ENCODE results near the gene SLC25A39.
"Not testable (repeated sequence)": the region's sequence is repeated elsewhere in the genome, so short reads cannot be mapped to it uniquely, and the experiment has no call there.

SLC25A39 gene

GRCh38 chr17:44333371-44333770 is 8.7 kb upstream of the SLC25A39 start:
- no peak for DNase-seq

- peak; percentile 93 to 97 for DNase-seq
Measured at GRCh38 chr17:44331249-44331760, 6.7 kb upstream of the SLC25A39 start.

- DNase-seq: not testable (repeated sequence)
Measured at GRCh38 chr17:44330263-44330662, 5.6 kb upstream of the SLC25A39 start.

- DNase-seq: not testable (repeated sequence)
Measured at GRCh38 chr17:44329516-44329915, 4.9 kb upstream of the SLC25A39 start.

- no peak for DNase-seq
Measured at GRCh38 chr17:44327715-44328449, 3.3 kb upstream of the SLC25A39 start.

GRCh38 chr17:44326861-44327444 is 2.3 kb upstream of the SLC25A39 start:
- DNase-seq: peak; percentile 96 to 99

- DNase-seq: no peak
Measured at GRCh38 chr17:44324092-44324570, 492 bp downstream of the SLC25A39 start.

- DNase-seq: no peak
Measured at GRCh38 chr17:44323359-44324091, 1.1 kb downstream of the SLC25A39 start.

GRCh38 chr17:44322236-44322895 is 2.3 kb downstream of the SLC25A39 start:
- no peak for DNase-seq

GRCh38 chr17:44321246-44322120 is 3.1 kb downstream of the SLC25A39 start:
- DNase-seq: no peak

GRCh38 chr17:44320066-44320465 is 4.6 kb downstream of the SLC25A39 start:
- DNase-seq: no peak

GRCh38 chr17:44318077-44318892 is 6.3 kb downstream of the SLC25A39 start:
- DNase-seq: no peak

- no peak for DNase-seq
Measured at GRCh38 chr17:44317545-44317944, 7.1 kb downstream of the SLC25A39 start.

- DNase-seq: peak in 1 of 2 experiments; percentile 54
Measured at GRCh38 chr17:44315760-44316731, 8.6 kb downstream of the SLC25A39 start.

- DNase-seq: peak; percentile 48 to 91
Measured at GRCh38 chr17:44314869-44315661, 9.6 kb downstream of the SLC25A39 start.

GRCh38 chr17:44314524-44314868 is 10.1 kb downstream of the SLC25A39 start:
- no peak for DNase-seq

- no peak for DNase-seq
Measured at GRCh38 chr17:44314031-44314430, 10.6 kb downstream of the SLC25A39 start.

- no peak for DNase-seq
Measured at GRCh38 chr17:44312396-44313104, 12.1 kb downstream of the SLC25A39 start.
